Parietal lobe (tissue), 2 donors: ENCODE data around the gene GLRB. TPM values are rescaled to one million over a fixed set of nuclear protein-coding genes. Genes with fewer than 3 reads are reported as not detected.

Experiments
- small RNA-seq: library from RNA; depleted of rRNA; stranded (forward); fragments of <200 nt; gene quantifications from one replicate; pipeline ENCODE3, GENCODE V24; 2014; ENCODE audit warnings: low replicate concordance
- total RNA-seq: library from RNA; depleted of rRNA; stranded (reverse); fragments of >200 nt; gene quantifications from one replicate; pipeline ENCODE4 v1.2.3, GENCODE V29; 2014

GLRB gene
- 37.9 TPM for total RNA-seq

DNA sequence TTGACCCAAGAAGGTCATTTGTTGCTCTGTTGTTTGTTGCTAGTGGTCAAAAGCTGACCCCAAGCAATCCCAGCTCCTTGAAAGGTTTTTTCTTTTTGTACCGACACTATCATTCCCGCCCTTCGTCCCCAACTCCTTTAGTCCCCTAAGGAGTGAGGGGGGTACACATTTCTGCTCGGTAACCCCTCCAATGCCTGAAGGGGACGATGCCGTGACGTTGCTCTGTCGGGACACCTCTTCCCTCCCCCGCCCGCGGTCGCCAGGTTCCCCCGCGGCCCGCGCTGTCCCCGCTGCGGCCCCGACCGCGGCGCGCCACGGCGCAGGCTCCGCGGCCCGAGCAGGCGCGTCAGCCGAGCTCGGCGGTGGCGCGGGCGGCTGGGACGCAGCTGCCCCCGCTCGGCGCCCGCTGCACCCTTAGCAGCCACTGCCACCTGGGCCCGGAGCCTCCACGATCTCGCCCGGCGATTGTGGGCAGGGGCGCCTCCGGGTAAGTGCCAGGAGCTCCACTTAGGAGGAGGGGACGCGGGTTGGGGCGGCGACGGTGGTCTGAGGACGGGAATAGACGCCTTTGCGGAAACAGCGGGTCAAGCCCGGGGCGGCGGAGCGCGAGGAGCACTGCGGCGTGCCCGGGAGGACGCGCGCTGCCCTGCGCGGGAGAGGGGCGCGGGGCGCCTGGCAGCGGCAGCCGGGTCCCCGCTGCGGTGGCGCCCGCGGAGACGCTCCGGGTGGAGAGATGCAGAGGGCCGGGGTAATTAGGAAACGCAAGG, at the start of gene GLRB:
TSS of gene GLRB (plus strand) at position 340 of the 767 bp plus-strand sequence. CDS start 1,875 bp downstream, outside the sequence.

GRCh38 chr4:157220371-157220881, 144.5 kb downstream of the GLRB start, which contains the start of gene GRIA2:
TSS of gene GRIA2 (plus strand) at chr4:157220728. CDS start at chr4:157221043, 315 bp downstream.

Small RNA genes within 50 kb of the gene (small RNA-seq; reads per million reads assigned to genes)
- gene RF00019 (not detected), gene RNU6-582P (not detected)

Other genes with a start within 250 kb of the GLRB start
- gene PDGFC, start 104.4 kb upstream of the GLRB start, total RNA-seq = 36.0 TPM
- gene GRIA2, start 144.6 kb downstream of the GLRB start, total RNA-seq = 617 TPM